ENCODE results near the gene WDR48. TPM values are rescaled to one million over a fixed set of nuclear protein-coding genes. Genes with fewer than 3 reads are reported as not detected.

WDR48 gene
- total and polyA plus RNA-seq, 9 of the 15 experiments (the other 6 are each of a cell fraction or from before 2014, with no cell fraction given) = 26.6 to 70.6 (median 48.0) TPM

GRCh38 chr3:39139442-39139841 lies 87.6 kb downstream of the WDR48 start:
- H3K27ac ChIP-seq (ENCODE audit: extremely low read depth, low read depth, low read length) = no peak overlapping the region
- no peak overlapping the region for H2AFZ ChIP-seq (ENCODE audit: low read depth, low read length)
- CTCF ChIA-PET (ENCODE audit: low intra/inter-chr PET ratio) = no interaction called here
- in situ Hi-C loops (cut with MboI) (no loop called here), intact Hi-C loops (cut with micrococcal nuclease) (no loop called here)
- 65% methylated on average over 2 of the region's 2 CpGs for WGBS (ENCODE audit: insufficient coverage, low coverage, missing lambda C conversion rate)
- no peaks in the 10 kb centered on the region for H3K9me3 ChIP-seq (replicated peaks; ENCODE audit: control insufficient read depth, insufficient read depth, low read depth, low read length)
- no peak overlapping the region for H3K9ac ChIP-seq (ENCODE audit: insufficient read depth in 1 of 2, low read depth in 2 of 2, low read length in 2 of 2)
- no peaks in the 10 kb centered on the region for H3K79me2 ChIP-seq (ENCODE audit: control insufficient read depth, insufficient read depth, low read length)
- no peak for DNase-seq (ENCODE audit: extremely low read depth in 1 of 4, low spot score in 3 of 4)
- H3K9me1 ChIP-seq (ENCODE audit: control insufficient read depth, insufficient read depth, low read length) = no peaks in the 10 kb centered on the region
- H4K20me1 ChIP-seq (replicated peaks; ENCODE audit: control insufficient read depth, insufficient read depth, low read length) = peaks cover 29% of the 10 kb centered on the region
- POLR2A ChIA-PET = interaction anchor here (0.6 to 1.7 kb wide), 5 partner anchors 8 to 43 kb away, joined by 3 to 5 read pairs (median 3); no protein-coding TSS in a partner anchor
- BruUV-seq (replicated peaks) = no TSS peak
- TF ChIP-seq SMAD4 (CRISPR knock-in tag; conservative IDR thresholded peaks at IDR 0.05) (no peak), PTBP1 (IDR thresholded peaks at IDR 0.05; ENCODE audit: low read depth, low read length) (no peak), UBTF (IDR thresholded peaks at IDR 0.05; ENCODE audit: borderline replicate concordance in 1 of 2, low read depth in 2 of 2, low read length in 2 of 2) (no peak), ZNF780A (CRISPR knock-in tag; IDR thresholded peaks at IDR 0.05) (no peak), POLR2AphosphoS2 (IDR thresholded peaks at IDR 0.05; ENCODE audit: low read length) (peak; percentile 35; the same call in 1 of the 2 replicates)
- H3K27me3 ChIP-seq (ENCODE audit: control insufficient read depth in 2 of 2, insufficient read depth in 2 of 2, low read length in 2 of 2) = peaks cover 0 to 5% of the 10 kb centered on the region in 2 experiments; a peak in 1 of 5 replicates
- peaks cover 45% of the 10 kb centered on the region; the same call in 2 of the 3 replicates for H3K36me3 ChIP-seq (ENCODE audit: control insufficient read depth, insufficient read depth, low read length)
- H3K4me1 ChIP-seq (replicated peaks in 1 of 2; ENCODE audit: control insufficient read depth in 2 of 2, insufficient read depth in 2 of 2, low read length in 2 of 2) = peaks cover 8 to 23% of the 10 kb centered on the region in 2 experiments; a peak in 4 of 5 replicates
- ATAC-seq = no peak
- FAIRE-seq = no peak
- H3K4me2 ChIP-seq (ENCODE audit: insufficient read depth, low read length) = no peak overlapping the region
- H3K4me3 ChIP-seq = no peak overlapping the region
